T-helper 1 cell treated with Interleukin-12 subunit alpha and Interleukin-12 subunit beta and Interleukin-4 antibody, amounts not matched to agents 30 ng/mL and 1 ng/mL, for 36 hours (primary cell): ENCODE measurements around the gene ENO4. TPM values are rescaled to one million over a fixed set of nuclear protein-coding genes. Genes with fewer than 3 reads are reported as not detected.

Source experiments
- intact Hi-C: fragments of 100-400 bp; cut with micrococcal nuclease; formaldehyde crosslinking; loops from one replicate; pipeline ENCODE4 v1.15.1; 2024
- total RNA-seq: library from RNA; stranded (reverse); gene quantifications from 2 replicates; pipeline ENCODE4 v1.2.3, GENCODE V29; 2022

ENO4 gene
- total RNA-seq, 1 donor from 2014 or later, result not detected

DNA sequence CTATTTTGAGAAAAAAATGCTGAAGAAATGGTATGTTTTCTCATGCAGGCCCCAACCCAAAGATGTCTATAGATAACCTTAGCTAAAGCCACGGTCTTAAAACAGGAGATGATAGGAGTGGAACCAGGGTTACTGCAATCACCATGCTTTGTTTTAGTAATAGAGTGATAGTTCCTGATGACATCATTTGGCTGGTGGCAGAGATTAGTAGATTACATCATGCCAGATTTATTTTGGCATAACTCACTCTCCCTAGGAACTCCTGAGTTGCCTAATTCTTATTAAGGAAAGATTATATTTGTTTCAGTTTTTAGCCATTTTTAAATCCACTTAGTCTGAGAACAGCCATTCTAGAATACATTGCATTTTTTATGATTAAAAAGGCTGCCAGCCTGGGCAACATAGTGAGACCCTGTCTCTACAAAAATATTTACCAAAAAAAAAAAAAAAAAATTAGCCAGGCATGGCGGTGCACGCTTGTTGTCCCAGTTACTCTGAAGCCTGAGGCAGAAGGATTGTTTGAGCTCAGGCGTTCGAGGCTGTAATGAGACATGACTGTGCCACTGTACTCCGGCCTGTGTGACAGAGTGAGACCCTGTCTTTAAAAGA, 17.8 kb downstream of the ENO4 start:
- intact Hi-C loops, result no loop called here

DNA sequence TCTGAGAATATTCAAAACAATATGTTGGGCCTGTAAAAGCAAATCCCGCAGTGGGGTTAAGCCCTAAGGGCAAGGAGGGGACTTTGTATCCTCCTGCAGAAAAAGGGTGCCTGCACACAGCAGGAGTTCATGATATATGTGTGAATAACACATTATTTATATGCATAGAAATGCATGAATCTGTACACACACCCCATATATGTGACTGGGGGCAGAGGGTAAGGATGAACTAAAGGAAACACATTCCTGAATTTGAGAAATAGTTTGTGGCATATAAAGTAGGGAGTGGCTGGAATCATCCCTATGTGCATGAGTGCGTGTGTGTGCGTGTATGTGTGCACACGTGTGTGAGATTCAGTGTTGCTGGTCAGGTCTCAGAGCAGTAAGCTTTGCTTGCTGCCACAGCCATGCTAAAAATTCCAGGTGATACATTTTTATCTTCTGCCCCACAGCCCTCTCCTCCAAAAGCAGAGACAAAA, 18.9 kb downstream of the ENO4 start:
- intact Hi-C loops, result no loop called here

DNA sequence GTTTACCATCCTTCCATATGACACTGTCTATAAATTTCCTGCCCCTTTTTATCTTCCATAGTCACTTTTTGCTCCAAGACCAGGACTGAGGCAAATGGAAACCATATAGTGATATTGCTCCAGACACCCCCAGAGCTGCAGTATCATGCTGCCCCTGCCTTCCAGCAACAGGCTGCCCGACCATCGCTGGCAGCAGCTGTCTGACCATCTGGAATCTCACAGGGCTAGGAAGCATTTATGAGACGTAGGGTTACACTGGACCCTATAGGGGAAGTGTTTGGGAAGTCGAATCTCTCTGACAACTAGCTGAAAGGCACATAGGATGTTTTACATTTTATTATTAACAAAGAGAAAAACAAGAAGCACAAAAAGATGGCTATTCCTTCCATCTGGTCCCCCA, 19.4 kb downstream of the ENO4 start:
- intact Hi-C loops, result no loop called here

DNA sequence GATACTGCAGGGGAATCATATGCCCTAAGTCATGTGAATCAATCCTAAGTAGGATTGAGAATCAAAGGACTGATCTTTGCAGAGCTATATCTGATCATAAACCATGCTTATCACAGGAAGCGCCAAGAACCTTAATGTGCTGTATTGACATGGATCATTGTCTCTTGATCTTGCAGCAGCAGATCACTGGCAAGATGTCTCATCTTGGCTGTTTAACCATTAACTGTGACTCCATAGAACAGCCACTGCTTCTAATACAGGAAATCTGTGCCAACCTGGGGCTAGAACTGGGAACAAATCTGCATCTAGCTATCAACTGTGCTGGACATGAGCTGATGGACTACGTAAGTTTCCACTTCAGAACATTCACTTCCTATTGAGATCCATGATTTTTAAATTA, 21.6 kb downstream of the ENO4 start:
- intact Hi-C loops, result no loop called here

DNA sequence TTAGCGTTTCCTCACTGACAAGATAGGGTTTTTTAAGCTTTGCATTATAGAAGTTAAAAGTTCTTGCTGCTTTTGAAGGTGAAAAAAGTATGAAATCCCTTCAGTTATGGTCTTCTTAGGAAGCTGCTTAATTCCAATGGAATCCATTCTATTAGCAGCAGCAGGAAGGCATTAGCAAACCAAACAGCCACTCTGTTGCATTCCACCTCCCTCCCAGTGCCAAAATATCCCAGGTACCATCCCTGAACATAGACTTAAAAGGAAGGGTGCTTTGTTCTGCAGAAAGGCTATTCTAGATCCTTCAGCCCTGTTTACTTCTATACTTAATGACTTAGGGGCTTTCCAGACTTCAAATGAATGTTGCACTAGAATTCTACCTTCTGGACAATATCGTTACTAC, 23.8 kb downstream of the ENO4 start:
- intact Hi-C loops, result no loop called here

DNA sequence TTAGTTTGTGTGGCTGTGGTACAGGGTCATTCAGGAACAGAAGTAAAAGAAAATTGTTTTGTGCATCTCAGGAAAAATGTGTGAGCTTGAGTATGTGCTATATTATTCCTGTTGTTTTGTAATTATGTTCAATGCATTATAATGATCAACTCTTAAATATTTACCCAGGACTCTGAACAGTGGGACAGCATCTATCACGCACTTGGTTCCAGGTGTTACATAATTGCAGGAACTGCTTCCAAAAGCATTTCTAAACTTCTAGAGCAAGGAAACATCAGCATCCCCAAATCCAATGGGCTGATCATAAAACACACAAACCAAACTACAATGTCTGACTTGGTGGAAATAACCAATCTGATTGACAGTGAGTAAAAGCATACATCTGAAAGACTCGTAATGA, 26.6 kb downstream of the ENO4 start:
- intact Hi-C loops, result no loop called here

DNA sequence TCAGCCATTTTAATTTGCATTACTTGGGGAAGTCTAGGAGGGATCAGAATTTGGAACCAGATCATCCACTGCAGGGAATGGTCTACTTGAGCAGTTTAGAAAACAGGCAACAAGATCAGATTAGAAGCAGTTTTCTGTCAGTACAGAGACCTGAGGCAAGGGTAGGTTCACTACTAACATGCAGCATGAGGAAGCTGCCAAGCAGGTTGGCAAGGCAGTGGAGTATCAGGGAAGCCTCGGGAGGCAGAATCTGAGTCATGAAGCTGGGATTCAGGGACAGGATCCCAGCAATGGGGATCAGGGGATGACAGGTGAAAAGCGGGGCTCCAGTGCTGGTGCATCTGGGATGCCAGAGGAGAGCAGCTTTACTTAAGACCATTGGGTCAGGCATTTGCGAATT, 28.1 kb downstream of the ENO4 start:
- intact Hi-C loops, result no loop called here

DNA sequence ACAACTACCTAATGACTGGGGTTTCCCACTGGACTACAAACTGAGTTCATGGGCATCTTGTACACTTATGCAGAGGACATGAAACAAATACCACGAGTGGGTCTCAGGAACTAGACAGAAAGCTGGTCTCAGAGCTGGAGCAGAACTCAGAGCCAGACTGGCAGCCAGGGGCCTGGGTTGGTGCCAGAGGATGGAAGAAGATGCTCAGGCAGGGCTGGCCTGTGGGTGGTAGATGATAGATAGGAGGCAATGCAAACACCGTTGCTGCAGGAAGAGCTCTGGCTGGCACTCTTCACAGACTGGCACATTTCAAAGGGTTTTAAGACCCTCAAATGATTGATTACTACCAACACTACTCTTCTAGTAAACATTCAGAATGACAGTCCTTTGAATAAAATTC, 28.8 kb downstream of the ENO4 start:
- intact Hi-C loops, result no loop called here

DNA sequence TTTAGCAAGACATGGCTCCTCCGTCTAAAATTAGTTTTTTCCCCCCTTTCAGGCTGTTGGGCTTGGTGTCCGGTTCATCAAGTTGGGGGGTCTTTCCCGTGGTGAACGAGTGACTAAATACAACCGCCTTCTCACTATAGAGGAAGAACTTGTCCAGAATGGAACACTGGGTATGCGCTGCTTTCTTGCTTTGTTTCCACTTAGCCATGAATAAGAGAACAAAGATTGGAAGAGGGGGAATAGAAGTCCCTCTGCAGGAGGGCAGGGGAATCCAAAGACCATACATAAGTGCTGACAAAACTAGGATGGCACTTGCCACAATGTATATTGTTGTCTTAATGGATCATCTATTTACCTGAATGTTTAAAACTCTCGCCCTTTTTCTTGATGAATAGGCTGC, 30.5 kb downstream of the ENO4 start:
- intact Hi-C loops, result no loop called here

DNA sequence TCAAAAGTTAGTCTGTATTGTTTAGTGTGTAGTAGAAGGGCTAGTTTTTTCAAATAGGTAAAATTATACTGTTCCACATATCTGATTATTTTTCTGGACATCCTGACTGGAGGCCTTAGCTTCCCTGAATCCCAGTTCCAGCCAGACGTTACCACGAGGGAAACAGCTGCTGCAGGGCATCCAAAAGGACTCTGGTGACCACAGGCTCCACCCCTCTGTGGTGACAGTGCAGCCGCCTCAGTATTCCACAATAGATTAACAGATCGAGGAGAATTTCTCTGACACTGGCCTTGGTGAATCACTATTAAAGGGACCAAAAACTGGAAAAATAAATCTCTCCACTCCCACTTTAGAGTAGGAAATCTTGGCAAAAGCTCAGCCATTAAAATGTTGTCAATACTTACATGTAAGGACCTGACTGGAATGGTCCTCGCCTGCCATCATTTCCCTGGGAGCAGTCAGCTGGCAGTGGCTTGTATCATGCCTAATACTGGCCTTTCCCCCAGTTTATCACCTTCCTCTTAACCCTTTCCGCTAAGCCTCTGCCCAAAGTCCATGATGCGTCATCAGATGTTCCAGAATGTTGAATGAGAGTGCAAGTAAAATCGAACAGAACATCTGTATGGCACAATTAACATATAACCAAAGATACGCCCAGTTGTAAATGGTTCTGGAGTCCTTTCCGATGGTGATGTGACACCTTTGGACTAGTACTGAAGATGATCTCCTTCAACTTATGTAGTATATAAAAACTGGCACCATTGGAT, 31.6 kb downstream of the ENO4 start:
- intact Hi-C loops, result no loop called here

DNA sequence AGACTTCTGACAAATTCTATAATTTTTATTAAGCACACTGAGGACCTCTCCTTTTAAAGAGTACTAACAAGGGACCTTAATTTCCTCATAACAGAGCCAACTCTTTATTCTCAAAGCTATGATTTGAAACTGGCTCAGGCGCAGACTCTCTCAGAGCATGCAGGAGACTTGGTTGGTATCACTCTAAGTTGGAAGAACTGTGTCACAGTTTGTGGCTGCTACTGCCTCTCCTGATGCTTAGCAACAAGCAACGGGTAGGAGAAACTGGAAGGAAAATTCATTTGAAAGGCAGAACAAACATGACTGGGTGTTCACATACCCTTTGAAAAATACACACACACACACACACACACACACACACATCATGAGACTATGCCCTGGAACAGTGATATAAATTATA, 33.3 kb downstream of the ENO4 start:
- intact Hi-C loops, result no loop called here

DNA sequence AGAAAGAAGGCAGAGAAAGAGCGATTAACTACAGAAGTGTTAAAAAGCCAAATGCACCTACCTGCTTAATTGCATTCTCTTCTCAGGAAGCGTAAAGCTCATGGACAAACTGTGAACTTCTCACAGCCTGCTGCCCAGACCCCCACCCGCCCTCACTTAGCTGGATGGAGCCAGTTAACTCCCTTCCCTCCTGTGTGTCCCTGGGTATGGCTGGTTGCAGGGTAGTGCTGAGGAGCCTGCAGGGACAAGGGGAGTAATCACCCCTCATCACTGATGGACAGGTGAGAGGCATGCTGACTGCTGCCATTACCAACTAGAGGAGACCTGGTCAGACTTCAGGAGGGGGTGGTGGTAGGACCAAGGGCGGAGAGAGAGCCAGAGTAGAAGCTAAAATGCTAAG, 37.5 kb downstream of the ENO4 start:
- intact Hi-C loops, result no loop called here

DNA sequence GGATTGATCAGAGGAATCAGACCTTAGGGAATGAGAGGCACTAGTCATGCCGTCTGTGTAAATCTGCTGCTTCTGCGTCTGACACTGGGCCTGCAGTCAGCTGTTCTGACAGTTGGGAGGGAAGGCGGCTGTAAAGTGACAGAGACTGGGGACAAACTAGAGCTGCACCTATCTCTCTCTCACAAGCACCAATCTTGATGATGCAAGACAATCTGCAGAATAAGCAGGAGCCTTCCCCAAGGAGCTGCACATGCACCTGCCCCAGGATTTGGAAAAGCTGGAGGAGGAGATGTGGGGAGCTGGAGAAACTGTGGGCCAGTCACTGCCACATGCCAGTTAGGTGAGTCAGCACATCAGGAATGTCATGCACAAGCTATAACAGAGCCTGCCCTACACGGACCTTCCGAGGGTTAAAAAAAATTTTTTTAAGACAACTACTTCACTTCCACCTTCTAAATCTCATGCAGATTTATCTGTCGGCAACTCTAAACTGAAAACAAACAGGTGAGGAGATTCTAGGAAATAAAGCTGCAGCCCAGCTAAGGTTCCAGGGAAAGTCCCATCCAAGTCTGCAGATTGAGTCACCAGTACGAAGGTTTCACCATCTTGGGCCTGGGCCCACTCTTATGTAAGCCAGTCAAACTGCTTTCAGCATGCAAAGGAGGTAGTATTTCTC, 39.2 kb downstream of the ENO4 start:
- intact Hi-C loops, result no loop called here

DNA sequence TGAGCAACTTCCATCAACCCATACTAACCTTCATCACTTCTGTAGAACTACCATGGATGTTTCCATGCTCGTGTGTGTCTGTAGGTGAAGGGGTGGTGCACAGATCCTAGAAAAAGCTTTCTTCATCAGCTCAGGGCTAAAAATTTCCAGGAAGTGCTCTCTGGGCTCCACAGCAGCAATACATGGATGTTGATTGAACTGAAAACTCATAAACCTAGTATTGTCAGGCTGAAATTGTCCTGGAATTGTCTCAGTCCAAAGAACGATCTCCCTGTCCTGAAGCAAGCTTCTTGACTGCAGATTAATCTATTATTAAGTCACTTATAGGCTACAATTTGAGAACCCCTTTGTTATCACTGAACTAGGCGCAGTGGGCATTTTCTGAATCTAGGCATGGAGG, 39.8 kb downstream of the ENO4 start:
- intact Hi-C loops, result no loop called here

DNA sequence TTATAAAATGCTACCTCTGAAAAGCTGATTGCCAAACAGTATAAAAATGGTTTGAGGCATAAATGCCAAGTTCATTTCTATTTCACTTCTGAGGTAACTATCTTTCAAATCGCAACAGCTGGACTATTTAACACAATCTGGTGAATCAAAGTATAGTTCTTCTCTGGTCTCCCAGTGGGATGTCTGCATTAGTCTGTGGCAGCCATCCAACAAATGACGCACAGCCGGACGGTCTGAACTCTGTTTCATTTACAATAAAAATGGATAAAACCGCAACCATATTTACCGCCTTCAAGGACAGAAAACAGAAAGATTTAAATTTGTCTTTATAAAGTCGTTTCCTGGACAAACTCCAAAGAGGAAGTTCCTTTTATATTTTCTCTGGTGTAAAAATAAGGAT, 41.9 kb downstream of the ENO4 start:
- intact Hi-C loops, result no loop called here

DNA sequence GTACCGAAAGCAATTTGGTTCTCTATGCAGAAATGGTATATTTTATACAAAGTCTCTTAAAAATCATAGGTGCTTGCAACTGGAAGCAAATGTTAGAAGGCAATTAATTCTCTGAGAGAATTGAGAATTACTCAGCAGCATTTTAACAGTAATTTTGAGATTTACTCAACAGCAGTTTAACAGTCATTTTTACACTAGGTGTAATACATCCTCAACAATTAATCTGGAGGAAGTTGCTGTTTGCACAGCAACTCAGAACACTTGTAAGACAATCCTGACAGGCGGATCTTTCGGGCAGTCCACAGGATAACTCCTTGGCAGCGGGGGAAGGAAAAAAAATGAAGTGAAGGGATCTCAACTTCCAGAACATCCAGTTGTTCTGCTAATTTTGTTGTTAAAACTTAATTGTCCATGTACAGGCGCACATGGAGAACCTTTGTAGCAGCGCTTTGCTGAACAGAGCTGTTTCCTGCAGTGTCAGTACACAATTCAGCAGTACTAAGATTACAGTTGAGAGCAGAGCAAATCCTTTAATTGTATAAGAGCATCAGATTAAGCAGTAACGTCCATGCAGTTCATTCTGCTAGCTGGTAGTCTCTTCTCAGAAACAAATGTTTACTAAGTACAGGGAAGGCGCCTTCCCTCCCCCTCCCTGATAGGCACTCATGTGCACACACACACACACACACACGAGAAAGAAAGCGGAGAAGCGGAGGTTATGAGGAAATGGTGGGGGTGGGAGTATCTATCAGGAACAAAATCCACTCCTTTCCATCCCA, 43.8 kb downstream of the ENO4 start:
- intact Hi-C loops, result no loop called here

DNA sequence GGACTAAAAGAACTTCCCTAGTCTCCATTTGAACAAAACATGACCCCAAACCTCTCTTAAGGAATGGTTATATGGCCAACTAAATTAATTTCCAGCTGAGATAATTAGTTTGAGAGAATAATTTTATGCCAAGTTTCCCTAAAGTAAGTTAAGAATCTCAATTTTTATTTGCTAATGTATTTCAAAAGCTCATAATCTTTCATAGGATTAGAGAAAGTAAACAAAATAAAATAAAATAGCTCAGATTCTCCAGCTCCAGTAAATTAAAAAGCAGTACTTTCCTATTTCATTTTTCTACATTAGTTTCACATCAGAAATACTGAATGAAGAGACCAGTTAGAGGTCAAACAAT, 44.4 kb downstream of the ENO4 start:
- intact Hi-C loops, result no loop called here

DNA sequence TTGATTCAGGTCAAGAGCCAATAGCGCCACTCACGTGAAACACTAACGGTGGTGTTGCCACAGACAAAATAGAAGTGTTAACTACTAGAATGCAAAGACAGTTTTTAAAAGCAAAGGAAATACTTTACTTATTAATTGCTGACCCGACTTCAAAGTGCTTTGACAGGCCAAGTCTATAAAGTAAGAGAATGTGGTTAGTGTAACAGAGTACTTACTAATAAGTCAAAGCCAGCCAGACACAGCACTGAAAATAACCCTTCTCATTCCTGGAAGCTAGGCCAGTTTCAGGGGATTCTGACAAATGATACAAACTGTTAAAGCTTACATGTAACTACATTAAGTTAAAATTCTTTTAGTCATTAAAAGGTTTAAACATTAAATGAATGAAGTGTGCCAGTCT, 50.3 kb downstream of the ENO4 start:
- intact Hi-C loops, result no loop called here

DNA sequence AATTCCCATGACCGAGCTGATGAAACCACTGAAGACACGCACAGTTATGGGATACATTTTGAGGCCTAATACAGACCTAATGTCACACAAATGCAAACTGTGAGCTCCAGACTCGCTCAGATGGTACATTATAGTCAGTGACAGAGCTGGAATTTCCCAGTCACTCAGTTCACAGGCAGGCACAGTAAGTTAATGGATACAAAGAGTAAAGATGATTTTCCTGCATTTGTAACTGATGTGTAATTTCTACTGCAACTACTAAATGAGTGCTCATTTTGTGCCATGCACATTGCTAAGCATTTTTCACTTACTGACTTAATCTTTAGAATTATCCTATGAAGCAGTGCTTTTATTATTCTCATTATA, 56.5 kb downstream of the ENO4 start:
- intact Hi-C loops, result no loop called here

DNA sequence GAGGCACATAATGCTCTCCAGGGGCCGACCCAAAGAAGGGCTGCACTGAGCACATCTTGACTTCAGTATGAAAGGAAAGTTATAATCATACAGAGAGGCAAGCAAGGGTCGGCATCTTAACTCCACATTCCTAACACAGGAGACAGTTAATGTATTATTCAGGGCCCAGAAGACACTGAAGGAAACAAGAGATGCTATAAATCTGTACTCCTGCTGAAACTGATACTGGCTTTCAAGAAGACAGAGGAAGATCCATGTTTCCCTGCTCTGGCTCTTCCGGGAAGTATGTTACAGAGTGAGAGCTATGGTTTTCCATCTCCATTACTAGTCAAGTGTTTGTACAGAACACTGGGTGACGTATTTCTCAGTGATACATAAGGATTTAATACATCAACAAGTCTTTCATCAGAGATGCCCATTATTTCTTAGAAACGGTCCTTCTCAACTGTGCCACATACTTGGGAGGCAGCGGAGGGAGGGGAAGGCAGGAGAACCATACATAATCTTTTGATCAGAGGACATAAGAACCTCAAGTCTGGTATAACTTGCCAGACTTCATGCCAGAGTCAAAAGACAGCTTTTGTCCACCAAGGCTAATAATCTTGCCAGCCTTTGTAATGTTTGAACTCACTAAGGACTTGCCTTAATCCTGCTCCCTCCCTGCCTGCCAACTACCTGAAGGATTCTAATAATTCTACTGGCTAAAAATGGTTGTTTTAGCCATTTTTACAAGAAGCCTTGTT, 58.1 kb downstream of the ENO4 start:
- intact Hi-C loops, result no loop called here

DNA sequence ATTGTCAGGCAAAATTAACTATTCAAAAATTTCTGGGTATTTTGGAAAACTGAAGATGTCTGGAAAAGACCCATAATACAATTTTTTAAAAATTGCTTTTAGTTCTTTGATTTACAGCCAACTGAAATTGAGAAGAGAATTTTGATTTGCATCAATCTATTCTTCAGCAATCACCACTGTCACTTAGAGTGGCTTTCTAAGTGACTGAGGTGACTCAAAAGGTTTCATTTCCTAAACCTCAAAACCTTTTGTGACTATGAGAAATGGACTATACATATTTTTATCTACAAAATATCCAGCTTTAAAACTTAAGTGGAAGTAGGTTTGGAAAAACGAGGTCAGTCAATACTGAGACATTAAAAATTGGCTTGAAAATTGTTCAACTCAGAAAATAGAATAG, 60.0 kb downstream of the ENO4 start:
- intact Hi-C loops, result no loop called here
